Measurements from ENCODE around the gene CLDN18.

The CLDN18 gene

DNA sequence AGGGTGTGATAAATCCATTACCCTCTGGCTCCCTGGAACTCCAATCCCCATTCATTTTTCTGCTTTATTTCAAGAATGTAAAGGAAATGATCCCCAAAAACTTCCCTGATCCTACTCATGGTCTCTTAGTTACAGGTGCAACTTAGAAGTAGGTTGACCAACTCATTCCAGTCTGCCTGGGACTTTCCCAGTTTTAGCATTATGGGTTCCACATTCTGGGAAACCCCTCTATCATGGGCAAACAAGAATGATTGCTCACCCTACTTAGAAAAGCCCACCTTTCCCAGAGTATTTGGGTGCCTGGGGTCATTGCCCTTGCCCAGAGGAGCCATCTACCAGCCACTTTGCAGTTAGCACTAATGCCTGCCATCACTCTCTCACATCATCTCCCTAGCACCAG, 15.6 kb downstream of the CLDN18 start:
- no peak for DNase-seq (ENCODE audit: low spot score)

DNA sequence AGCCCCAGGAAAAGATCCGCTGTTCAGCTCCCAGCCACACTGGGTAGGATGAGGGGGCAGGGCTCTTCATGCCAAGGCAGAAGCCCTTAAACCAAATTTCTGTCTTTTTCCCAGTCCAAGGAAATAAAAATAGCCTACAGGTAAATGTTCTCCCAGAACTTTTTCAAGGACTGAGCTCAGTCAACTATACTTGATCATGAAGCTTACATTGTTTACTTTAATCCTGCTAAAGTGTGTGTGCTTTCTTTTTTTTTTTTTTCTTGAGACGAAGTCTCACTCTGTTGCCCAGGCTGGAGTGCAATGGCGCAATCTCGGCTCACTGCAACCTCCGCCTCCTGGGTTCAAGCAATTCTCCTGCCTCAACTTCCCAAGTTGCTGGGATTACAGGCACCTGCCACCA, 17.9 kb downstream of the CLDN18 start:
- DNase-seq (ENCODE audit: low spot score): no peak

DNA sequence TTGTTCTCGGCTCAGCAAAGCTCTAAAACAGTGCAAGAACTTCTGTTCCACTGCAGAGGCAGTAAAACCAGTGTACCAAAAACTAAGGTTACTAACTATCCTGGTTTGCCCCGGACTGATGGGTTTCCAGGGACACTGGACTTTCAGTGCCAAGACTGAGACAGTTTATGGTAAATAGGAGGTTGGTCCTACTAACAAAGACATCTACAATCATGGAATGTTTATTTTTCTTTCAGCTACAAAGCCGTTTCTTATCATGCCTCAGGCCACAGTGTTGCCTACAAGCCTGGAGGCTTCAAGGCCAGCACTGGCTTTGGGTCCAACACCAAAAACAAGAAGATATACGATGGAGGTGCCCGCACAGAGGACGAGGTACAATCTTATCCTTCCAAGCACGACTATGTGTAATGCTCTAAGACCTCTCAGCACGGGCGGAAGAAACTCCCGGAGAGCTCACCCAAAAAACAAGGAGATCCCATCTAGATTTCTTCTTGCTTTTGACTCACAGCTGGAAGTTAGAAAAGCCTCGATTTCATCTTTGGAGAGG, 20.8 kb downstream of the CLDN18 start:
- DNase-seq (ENCODE audit: low spot score): no peak

DNA sequence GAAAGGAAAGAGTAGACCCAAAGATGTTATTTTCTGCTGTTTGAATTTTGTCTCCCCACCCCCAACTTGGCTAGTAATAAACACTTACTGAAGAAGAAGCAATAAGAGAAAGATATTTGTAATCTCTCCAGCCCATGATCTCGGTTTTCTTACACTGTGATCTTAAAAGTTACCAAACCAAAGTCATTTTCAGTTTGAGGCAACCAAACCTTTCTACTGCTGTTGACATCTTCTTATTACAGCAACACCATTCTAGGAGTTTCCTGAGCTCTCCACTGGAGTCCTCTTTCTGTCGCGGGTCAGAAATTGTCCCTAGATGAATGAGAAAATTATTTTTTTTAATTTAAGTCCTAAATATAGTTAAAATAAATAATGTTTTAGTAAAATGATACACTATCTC, 21.6 kb downstream of the CLDN18 start:
- DNase-seq (ENCODE audit: low spot score): no peak

DNA sequence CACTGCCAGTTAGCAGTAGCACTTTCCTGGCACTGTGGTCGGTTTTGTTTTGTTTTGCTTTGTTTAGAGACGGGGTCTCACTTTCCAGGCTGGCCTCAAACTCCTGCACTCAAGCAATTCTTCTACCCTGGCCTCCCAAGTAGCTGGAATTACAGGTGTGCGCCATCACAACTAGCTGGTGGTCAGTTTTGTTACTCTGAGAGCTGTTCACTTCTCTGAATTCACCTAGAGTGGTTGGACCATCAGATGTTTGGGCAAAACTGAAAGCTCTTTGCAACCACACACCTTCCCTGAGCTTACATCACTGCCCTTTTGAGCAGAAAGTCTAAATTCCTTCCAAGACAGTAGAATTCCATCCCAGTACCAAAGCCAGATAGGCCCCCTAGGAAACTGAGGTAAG, 22.6 kb downstream of the CLDN18 start:
- DNase-seq (ENCODE audit: low spot score): no peak

DNA sequence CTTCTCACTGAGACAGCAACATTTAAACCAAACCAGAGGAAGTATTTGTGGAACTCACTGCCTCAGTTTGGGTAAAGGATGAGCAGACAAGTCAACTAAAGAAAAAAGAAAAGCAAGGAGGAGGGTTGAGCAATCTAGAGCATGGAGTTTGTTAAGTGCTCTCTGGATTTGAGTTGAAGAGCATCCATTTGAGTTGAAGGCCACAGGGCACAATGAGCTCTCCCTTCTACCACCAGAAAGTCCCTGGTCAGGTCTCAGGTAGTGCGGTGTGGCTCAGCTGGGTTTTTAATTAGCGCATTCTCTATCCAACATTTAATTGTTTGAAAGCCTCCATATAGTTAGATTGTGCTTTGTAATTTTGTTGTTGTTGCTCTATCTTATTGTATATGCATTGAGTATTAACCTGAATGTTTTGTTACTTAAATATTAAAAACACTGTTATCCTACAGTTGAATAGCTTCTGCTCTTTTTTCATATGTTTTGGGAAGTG, 23.3 kb downstream of the CLDN18 start:
- no peak for DNase-seq (ENCODE audit: low spot score)

DNA sequence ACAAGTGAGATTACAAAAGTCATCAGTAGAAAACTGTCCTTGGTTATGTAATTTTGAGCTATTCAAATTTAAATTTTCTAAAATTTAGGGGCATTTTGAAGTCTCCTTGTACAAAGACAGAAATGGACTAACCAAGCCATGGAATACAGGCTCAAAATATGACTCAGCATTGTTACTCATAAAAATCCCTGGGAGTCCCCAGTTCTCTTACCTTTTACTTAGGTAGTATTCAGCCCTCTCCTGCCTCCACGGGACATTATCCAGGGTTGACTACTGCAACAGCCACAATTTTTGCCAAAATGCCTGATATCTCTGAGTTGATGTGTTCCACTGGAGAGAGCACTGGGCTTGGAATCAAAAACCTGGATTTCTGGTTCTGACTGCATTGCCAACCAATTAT, 25.0 kb downstream of the CLDN18 start:
- DNase-seq (ENCODE audit: low spot score): no peak

DNA sequence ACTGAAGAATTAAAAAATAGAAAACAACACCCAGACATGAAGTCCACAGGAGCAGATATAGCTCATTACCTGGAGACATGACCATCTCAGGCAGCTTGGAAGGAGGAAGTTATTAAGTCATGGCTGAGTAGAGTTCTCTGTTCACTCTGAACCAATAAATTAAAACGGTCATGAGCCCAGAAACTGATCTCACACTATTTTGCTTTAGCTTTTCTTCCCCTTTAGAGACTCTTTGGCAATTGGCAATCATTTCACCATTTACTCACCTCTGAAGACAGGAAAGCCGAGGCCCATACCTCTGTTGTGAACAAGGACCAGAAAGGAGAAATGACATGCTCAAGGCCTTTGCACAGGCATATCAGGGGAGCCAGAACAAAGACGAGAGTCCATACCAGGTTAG, 26.6 kb downstream of the CLDN18 start:
- DNase-seq (ENCODE audit: low spot score): no peak

DNA sequence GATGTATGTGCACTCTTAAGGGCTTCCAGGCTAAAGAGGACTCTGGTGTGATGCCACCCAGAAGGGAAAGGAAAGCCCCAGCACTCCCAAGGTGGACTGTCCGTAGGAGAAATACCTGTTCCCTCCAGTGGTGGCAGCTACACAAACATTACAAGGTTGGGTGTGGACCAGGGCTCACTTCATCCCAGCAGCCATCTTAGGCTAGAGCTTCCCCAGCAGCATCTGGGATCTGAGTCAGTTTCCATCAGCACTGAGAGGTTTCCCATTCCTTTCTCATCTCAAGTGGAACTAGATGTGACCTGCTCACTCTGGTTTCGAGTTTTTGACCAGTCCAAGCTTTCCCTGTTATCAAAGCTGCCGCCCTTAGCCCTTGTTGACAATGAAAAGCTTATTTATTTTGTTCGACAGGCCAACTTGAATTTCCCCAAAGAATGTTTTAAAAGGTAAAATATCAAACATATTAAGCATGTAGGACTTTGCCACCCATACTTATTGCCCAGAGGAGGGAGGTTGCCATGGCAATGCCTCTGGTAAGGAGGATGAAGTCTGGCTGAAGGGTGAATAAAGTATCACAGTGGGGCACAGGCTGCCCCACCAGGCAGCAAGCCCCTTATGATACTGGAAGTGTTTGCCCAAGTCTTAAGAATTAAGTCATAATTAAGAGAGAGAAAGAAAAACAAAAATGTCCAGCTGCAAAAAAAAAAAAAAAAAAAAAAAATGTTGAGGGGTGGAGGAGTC, 28.9 kb downstream of the CLDN18 start:
- no peak for DNase-seq (ENCODE audit: low spot score)

DNA sequence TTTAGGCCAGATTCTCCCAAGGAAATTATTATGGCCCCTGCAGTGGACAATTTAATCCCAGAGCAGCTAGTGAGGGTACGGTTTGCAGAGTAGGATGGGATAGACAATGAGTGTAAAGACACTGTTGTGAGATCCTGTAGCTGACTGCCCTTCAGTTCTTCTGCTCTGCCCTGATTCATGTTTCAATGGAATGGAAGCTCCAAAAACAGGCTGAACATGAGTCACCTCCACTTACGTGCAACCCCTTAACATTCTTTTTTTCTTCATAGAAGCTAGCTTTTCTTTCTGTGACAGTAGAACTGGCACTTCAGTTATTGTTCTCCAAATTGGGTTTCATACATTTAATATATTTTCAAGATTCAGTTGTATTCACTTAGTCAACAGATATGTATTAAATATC, 32.1 kb downstream of the CLDN18 start:
- DNase-seq (ENCODE audit: low spot score): no peak

DNA sequence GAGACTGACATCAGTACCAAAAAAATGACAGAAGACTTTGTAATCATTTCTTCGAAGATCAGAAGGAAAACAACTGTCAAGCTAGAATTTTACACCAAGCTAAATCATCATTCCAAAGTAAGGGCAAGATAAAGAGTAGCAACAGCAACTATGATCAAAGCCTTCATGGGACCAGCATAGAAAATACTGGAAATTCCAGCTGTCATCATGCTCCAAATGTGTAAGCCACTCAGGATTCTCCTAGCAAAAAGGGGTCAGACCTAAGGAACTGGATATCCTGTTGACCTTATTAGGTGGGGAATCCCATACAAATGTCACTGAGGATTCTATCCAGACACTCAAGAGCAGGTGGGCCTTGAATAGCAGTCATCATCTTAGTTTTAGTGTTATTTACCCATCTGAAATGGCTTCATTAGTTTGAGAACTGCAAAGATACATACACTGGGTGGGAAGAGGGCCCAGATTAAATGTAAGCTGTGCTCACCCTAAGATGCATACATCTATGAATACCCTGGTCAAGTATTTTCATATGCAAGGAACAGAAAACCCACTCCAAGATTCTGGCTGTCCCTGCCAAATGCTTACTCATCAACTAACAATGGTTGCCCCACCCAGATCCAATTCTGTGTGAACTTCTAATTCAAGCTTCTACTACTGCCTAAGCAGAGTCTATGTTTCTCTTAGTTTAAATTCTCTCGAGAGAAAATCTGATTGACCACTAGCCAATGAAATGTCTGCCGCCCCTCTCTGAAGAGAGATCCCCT, 33.5 kb downstream of the CLDN18 start:
- no peak for DNase-seq (ENCODE audit: low spot score)

DNA sequence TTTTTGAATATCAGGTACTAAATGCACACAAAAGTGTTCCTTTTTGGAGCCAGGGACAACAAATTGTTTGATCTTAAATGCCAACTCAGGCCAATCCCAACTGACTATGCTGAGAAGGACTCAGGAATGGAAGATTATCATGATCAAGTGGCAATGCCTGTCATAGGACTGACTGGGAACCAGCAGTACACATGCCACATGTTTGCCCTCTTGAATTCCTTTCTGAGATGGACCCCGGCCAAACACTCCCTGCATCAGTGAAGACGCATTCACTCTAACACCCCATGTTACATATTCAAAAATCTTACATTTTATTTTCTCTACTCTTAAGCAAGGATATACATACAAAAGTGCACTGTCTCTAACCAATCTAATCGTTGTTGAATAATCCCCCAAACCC, 36.1 kb downstream of the CLDN18 start:
- no peak for DNase-seq (ENCODE audit: low spot score)

DNA sequence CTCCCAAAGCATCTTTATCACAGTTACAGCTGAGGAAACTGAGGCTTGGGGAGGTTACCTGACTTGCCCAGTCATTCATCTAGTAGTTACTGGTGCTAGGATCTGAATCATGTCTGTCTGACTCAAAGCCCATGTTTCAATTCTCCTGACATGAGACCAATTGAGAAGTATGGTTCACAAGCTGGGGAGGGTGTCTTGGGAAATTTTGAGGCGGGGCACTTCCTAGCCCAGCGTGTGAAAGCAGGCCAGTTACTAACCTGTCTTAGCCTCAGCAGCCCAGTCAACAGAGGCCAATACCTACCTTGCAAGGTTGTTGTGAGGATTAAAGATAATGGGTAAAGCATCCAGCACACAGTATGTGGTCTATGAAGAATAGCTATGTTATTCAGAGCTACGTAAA, 37.0 kb downstream of the CLDN18 start:
- no peak for DNase-seq (ENCODE audit: low spot score)

DNA sequence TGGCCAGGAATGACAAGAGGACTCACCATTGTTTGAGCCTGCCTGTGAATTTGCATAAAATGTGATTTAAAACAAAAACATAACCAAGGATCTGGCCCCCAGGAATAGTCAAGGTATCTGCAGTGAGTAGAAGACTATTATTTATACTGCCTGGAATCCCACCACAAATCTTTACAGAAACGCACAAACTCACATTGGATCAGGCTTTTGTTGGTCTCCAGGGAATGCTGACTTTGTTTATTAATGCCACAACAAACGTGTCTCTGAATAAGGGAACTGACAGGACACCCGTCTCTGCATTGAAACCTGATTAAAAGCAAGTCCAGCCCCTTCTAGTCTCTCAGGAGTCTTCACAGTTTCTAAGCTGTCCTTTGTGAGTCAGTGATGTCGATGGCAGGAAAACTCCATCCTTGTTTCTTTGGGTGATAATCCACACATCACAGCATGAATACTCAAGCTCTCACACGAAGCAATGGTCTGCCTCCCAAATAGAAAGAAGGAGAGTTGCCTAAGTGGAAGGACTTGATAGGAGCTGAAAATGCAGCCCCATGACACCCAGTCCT, 37.7 kb downstream of the CLDN18 start:
- no peak for DNase-seq (ENCODE audit: low spot score)

DNA sequence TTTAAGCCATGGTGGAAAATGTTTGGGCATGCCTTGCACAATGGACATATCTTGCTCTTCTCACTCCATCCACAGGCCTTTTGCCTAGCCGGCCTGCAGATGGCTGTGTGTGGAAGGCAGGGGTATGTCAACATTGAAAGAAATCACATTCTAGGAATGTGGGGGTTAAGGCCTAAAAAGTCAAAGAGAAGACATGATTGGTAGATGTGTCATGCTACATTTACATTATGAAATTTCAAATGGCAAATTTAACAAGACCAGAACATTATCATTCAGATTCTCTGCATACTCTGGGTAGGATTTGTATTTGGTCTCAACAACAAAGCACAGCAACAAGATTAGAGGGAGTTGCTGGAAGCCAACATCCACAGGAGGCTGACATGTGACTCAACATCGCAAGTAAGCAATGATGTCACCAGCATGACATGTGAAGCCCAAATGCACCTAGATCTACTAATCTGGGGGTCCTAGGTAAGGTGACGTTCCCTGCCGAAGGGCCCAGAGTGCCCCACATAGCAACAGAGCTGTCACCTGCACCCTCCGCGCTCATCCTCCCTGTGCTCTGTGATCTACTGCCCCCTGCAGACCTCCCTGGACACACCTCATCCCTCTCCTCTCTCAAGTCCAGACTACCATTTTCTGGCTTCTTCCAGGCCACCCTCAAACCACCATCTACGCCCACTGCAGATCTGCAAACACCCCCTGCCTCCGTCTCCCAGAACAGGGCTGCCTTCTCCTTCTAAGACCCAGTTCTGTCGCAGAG, 39.4 kb downstream of the CLDN18 start:
- DNase-seq (ENCODE audit: low spot score): no peak

DNA sequence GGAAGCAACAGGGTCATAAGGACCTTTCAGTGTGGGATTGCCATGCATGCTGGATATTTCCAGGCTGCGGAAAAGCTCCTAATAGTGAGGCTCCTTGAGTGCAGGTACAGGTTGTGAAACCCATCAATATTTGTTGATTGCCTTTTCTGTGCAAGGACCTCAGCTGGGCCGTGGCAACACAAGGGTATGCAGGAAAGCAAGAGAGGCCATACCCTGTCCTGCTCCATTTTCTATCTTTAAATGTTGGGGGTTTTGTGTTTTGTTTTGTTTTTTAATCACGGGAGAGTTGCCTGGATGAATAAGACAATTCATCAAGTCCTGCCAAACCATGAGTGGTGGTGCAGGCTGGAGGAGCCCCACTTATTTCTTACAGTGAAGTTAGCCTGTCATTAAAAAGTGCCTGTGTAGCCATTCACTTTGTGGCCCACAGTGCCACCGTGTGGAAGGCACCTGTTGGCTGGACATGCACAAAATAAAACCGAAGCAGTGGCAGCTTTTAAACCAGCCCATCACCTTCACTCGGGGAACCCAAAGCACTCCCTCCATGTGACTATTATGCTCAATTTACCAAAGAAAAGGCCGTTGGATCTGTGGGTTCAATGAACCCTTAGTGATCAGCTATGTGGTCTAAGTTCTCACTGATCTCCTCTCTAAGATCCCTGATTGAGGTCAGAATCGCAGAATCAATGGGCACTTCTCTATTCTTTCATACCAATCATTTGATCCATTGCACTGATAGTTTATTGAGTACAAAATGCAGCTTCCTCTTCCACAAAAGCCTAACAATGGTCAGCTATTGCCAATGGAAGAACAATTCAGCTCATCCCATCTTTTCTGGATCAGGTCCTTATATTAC, 42.2 kb downstream of the CLDN18 start:
- peak; percentile 72 for DNase-seq (ENCODE audit: low spot score)

DNA sequence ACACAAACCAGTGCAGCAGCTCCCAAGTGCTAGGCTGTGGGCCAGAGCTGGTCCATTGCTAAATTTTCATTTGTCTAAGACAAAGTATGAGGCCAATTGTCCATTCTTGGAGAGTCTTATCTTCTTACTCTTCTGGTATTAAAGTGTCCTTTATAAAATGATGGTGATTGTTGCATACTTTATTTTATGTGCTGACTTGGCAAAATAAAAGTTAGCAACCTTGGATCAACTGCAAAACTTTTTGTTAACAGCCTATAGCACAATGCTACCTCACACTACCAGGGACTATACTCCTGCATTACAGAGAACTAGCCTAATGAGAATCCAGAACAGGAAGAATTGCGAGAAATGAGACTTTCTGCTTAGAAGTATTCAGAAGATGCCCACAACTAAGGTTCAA, 44.1 kb downstream of the CLDN18 start:
- no peak for DNase-seq (ENCODE audit: low spot score)

DNA sequence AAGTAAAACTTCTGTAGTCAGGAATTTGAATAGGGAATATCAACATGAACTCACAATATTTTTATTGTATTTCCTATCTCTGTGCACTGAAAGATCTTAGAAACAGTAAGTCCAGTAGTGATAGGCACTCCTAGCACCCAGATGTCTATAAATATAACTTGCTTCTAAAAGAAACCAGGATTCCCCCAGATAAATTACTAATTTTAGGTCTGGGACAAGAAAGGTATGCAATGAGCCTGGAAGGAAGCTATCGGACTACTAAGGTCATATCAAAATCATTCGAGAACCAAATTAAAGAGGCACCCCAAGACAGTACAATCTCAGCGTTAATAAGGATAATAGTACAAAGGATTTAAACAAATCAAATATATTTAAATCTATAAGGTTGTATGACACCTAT, 47.4 kb downstream of the CLDN18 start:
- no peak for DNase-seq (ENCODE audit: low spot score)

DNA sequence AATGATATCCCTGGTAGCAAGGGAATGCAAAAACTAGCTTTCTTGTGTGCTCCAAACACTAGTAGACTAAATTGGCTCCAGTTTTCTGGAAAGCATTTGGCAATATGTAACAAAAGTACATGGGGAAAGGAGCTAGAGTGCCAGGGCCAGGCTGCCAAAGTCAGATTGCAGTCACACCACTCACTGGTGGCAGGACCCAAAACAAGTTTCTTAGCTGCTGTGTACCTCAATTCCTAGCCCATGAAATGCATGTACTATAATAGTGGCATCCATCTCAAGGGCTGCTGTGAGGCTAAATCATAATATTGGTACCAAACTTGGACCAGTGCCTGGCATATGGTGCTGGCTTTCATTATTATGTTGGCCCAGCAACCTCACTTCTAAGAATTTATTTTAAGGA, 49.3 kb downstream of the CLDN18 start:
- no peak for DNase-seq (ENCODE audit: low spot score)

DNA sequence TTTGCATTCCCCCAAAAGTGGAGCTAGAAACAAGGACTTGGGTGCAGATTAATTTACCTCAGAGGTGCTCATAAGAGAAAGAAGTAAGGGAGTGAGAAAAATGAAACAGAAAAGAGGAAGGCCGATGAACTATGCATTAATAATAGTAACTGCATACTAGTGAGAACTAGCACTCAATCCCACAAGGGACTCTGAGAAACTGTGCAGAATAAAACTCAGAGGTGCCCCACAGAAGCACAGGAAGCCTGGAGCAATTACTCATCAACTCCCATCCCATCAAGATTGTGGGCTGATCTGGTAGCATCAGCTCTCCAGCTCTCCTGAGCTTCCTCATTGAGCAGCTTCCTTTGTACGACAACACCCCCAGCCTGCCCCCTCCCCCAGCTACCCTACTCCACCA, 50.8 kb downstream of the CLDN18 start:
- DNase-seq (ENCODE audit: low spot score): peak; percentile 4

DNA sequence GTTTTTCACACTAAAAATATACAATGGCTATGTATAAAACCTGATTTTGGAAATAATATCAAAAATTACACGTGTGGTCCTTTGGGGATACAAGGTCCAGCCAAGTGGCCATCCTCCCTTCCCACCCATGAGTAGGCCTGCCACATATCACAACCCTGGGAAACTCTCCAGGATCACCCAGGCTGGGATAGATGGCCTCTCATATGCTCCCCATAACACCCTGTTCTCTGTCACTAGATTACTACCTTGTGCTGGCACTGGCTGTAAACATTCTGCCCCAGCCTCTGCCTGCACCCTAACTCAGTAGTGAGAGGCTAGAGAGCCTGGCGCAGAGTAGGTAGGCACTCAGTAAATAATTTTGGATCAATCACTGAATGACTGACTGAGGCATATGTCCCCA, 52.1 kb downstream of the CLDN18 start:
- DNase-seq (ENCODE audit: low spot score): peak; percentile 1

Data from D341Med (cell line).